ENCODE measurements around the gene ATP10A. TPM values are rescaled to one million over a fixed set of nuclear protein-coding genes. Genes with fewer than 3 reads are reported as not detected.

ATP10A gene
- total and polyA plus RNA-seq, 2 of the 8 experiments (the other 6 are each of a cell fraction or from before 2014, with no cell fraction given): 2.0 to 2.8 TPM

- POLR2A ChIA-PET (ENCODE audit: partially characterized antibody): no interaction called here
- no peak overlapping the region for H3K4me3 ChIP-seq (ENCODE audit: extremely low read depth in 1 of 4, insufficient read depth in 2 of 4, low read depth in 3 of 4, low read length in 4 of 4)
- no peak overlapping the region for H3K4me2 ChIP-seq (ENCODE audit: insufficient read depth in 1 of 2, low read depth in 2 of 2, low read length in 2 of 2)
- H4K20me1 ChIP-seq (replicated peaks in 1 of 2; ENCODE audit: control insufficient read depth in 1 of 2, insufficient read depth in 2 of 2, low read length in 2 of 2): no peaks in the 10 kb centered on the region
- no peak overlapping the region for H2BK5ac ChIP-seq (ENCODE audit: low read depth, low read length)
- no peaks in the 10 kb centered on the region for H3K36me3 ChIP-seq (ENCODE audit: control insufficient read depth in 2 of 4, insufficient read depth in 4 of 4, low read length in 3 of 4)
- no peaks in the 10 kb centered on the region for H3K79me1 ChIP-seq (ENCODE audit: low read depth, low read length)
- H4K5ac ChIP-seq (ENCODE audit: insufficient read length, low read depth, low read length): no peak overlapping the region
- no peak for DNase-seq (ENCODE audit: low read depth in 1 of 2, low spot score in 2 of 2)
- CTCF ChIA-PET (ENCODE audit: partially characterized antibody): interaction anchor here (1.1 kb wide), 1 partner anchor 147 kb away, joined by 3 read pairs; no protein-coding TSS in a partner anchor
- H2AK5ac ChIP-seq (ENCODE audit: low read depth, low read length): no peak overlapping the region
- no peaks in the 10 kb centered on the region for H3K79me2 ChIP-seq (ENCODE audit: control insufficient read depth in 1 of 2, insufficient read depth in 2 of 2, low read length in 2 of 2)
- no peak overlapping the region for H4K91ac ChIP-seq (replicated peaks; ENCODE audit: insufficient read length, low read length)
- H3K27me3 ChIP-seq (replicated peaks in 1 of 4; ENCODE audit: control insufficient read depth in 3 of 4, extremely low read depth in 1 of 4, insufficient read depth in 3 of 4, low read length in 3 of 4): no peaks in the 10 kb centered on the region
- no peak overlapping the region for H3K14ac ChIP-seq (ENCODE audit: insufficient read length)
- no peak overlapping the region for H3K27ac ChIP-seq (ENCODE audit: low read depth, low read length)
- H3K18ac ChIP-seq (ENCODE audit: extremely low read depth, low read length): no peak overlapping the region
- no peak overlapping the region for H2BK15ac ChIP-seq (ENCODE audit: low read length)
- no peak overlapping the region for H3K4ac ChIP-seq (replicated peaks; ENCODE audit: insufficient read length, low read depth, low read length)
- H2BK20ac ChIP-seq (ENCODE audit: low read length): no peak overlapping the region
- no peak overlapping the region for H3K23ac ChIP-seq (ENCODE audit: insufficient read length)
- no peaks in the 10 kb centered on the region for H3K9me3 ChIP-seq (ENCODE audit: insufficient read depth in 2 of 2, low read depth in 1 of 2, low read length in 1 of 2)
- FAIRE-seq: no peak
- H3K23me2 ChIP-seq (ENCODE audit: low read depth, low read length): no peaks in the 10 kb centered on the region
- H2AFZ ChIP-seq (ENCODE audit: low read length): no peak overlapping the region
- no peak overlapping the region for H2BK12ac ChIP-seq (ENCODE audit: low read depth, low read length)
- H4K8ac ChIP-seq (ENCODE audit: extremely low read depth, insufficient read depth, low read length): no peak overlapping the region; the same call in 1 of the 2 replicates
- TF ChIP-seq YY1 (IDR thresholded peaks at IDR 0.05; ENCODE audit: low read depth, low read length) (no peak), POU5F1 (IDR thresholded peaks at IDR 0.05; ENCODE audit: low read depth, low read length) (no peak), SUZ12 (IDR thresholded peaks at IDR 0.05; ENCODE audit: low read length) (no peak), E2F6 (IDR thresholded peaks at IDR 0.05) (no peak), SIX5 (IDR thresholded peaks at IDR 0.05; ENCODE audit: low read depth, low read length) (no peak)
- H3K56ac ChIP-seq (replicated peaks; ENCODE audit: insufficient read length, low read depth, low read length): no peak overlapping the region
- H3K4me1 ChIP-seq (replicated peaks in 1 of 4; ENCODE audit: control insufficient read depth in 3 of 4, insufficient read depth in 4 of 4, low read length in 3 of 4): peaks cover 0 to 4% (median 1%) of the 10 kb centered on the region in 4 experiments; a peak in 3 of 7 replicates
- H2BK120ac ChIP-seq (replicated peaks; ENCODE audit: low read depth, low read length): no peak overlapping the region
- WGBS, 2 experiments (ENCODE audit: extremely low coverage in 1 of 2, insufficient coverage in 1 of 2, insufficient read length in 1 of 2, insufficient replicate concordance in 2 of 2, low coverage in 1 of 2, low lambda C conversion rate in 2 of 2, missing lambda C conversion rate in 1 of 2): 91% methylated on average over 1 of the region's 2 CpGs; no CpG with 5 or more reads in 1 of the 2 experiments
- H3K9ac ChIP-seq (replicated peaks in 1 of 4; ENCODE audit: extremely low read depth in 1 of 4, low read depth in 3 of 4, low read length in 3 of 4): no peak overlapping the region
Observed at GRCh38 chr15:25787381-25787780, 75.7 kb downstream of the ATP10A start.

Data from H1 (cell line).